GM12875 (cell line): Measurements from ENCODE around the gene ZNF792.
"Not testable (repeated sequence)": the region's sequence is repeated elsewhere in the genome, so short reads cannot be mapped to it uniquely, and the experiment has no call there.

Experiments used
- H3K4me3 ChIP-seq: one replicate; pipeline ENCODE4 v1.5.1; 2011; ENCODE audit warnings: low read depth, low read length, control low read depth
- CTCF ChIP-seq: IDR thresholded peaks from 2 replicates; pipeline ENCODE4 v1.5.1; 2011; ENCODE audit warnings: low read depth, mild to moderate bottlenecking, control low read depth, inconsistent platforms, low read length, moderate library complexity, borderline replicate concordance; ENCODE audit not compliant: insufficient read depth

ZNF792 gene

GRCh38 chr19:34926685-34927375, 37.2 kb downstream of the ZNF792 start, which contains the start of gene ZNF30:
ZNF30 (plus strand) TSS chr19:34926903; CDS start chr19:34929948, 3,045 bp downstream.
- TF ChIP-seq CTCF: no peak

DNA sequence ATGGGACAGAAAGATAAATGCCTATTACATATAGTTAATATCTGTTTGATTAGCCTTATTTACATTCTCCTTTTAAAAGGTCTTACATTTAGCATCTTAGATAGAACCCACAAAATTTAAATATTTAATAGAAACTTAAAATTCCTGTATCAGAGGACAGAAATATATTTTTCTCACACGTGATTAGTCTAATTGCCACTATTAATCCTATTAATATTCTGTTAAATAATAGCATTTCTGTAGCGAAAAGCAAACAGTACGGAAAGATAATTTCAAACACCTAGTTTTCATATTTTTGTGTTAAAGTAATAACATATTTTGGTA, 37.7 kb downstream of the ZNF792 start:
- no peak for TF ChIP-seq CTCF
- no peak overlapping the region for H3K4me3 ChIP-seq

More at GRCh38 chr19:34926685-34927375, 37.2 kb downstream of the ZNF792 start, which contains the start of gene ZNF30:
- peak within 1 kb of the TSS; percentile 50 for H3K4me3 ChIP-seq

DNA sequence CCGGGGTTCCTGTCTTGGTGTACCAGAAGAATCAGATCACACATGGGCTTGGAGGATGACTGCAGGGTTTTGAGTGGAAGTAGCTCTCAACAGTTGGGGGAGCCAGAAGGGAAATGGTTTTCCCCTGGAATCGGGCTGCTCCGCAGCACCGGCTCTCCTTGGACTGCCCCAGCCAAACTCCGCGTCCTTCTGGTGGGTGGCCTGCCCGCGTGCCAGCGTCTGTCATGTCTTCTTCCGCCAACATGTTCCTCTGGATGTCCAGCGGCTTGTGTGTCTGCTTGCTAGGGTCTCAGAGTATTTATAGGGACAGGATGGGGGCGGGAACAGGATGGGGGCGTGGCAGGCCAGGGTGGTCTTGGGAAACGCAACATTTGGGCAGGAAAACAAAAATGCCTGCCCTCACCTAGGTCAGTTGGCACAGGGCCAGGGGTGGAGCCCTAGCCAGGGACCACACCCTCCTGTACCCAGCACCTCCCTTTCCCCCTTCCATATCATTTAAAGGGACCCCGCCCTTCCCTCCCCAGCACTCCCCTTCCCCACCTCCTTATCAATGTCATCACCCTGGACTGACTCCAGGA, 38.7 kb downstream of the ZNF792 start:
- no peak for TF ChIP-seq CTCF
- H3K4me3 ChIP-seq: no peak overlapping the region

DNA sequence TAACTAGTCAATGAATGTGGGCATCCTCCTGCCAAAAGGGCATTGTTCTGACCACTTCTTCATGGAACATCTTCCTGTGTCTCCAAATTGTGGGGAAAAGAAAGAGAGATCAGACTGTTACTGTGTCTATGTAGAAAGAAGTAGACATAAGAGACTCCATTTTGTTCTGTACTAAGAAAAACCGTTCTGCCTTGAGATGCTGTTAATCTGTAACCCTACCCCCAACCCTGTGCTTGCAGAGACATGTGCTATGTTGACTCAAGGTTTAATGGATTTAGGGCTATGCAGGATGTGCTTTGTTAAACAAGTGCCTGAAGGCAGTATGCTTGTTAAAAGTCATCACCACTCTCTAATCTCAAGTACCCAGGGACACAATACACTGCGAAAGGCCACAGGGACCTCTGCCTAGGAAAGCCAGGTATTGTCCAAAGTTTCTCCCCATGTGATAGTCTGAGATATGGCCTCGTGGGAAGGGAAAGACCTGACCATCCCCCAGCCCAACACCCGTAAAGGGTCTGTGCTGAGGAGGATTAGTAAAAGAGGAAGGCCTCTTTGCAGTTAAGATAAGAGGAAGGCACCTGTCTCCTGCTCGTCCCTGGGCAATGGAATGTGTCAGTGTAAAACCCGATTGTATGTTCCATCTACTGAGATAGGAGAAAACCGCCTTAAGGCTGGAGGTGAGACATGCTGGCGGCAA, 43.8 kb downstream of the ZNF792 start:
- not testable (repeated sequence) for H3K4me3 ChIP-seq

DNA sequence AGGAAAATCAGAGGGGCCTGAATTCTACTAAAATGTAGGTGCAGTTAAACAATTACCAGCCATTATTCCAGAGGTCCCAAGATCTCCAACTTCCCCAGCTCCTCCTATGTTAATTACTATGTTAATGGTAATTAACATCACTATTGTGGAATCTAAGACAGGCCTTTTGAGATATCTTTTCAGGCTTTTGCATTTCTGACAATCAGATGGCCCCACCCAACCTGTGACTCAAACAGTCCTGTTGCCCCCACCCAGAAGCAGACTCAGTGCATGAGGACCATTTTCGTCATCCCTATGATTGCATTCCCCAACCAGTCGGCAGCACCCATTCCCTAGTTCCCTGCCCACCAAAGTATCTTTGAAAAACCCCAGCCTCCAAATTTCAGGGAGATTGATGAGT, 45.8 kb downstream of the ZNF792 start:
- TF ChIP-seq CTCF: no peak
- no peak overlapping the region for H3K4me3 ChIP-seq

- H3K4me3 ChIP-seq: not testable (repeated sequence)
These were observed 46.9 kb downstream of the ZNF792 start for GRCh38 chr19:34917144-34917543.

GRCh38 chr19:34910770-34911169, 53.3 kb downstream of the ZNF792 start:
- H3K4me3 ChIP-seq: no peak overlapping the region
- TF ChIP-seq CTCF: no peak
